Natural killer cell treated with Interleukin-12 subunit alpha and Interleukin-12 subunit beta and Interleukin-15 and Interleukin-18, amount 100 ng/mL, for 72 hours (primary cell): ENCODE data around the gene KIF1B. TPM values are rescaled to one million over a fixed set of nuclear protein-coding genes. Genes with fewer than 3 reads are reported as not detected.
A peak's percentile ranks its signal among the peaks of the same experiment; 100 is the strongest.
"Not testable (repeated sequence)": the region's sequence is repeated elsewhere in the genome, so short reads cannot be mapped to it uniquely, and the experiment has no call there.

Source experiments
- ATAC-seq, 2 donors: fragments of 150-1000 bp; cut with Tn5 transposase in 1 of 2; sonication (Bioruptor Pico), chemical (Tn5 transposase) in 1 of 2; 2 replicates each; pipeline ENCODE4 v1.10.0; 2021
- DNase-seq: peaks from one replicate; pipeline ENCODE4 v3.0.0; 2022; ENCODE audit warnings: low spot score
- H3K27ac Mint-ChIP-seq, 2 donors: 1 replicate in 1 of 2; 2 replicates in 1 of 2; pipeline ENCODE4 v1.8.0; 2022; ENCODE audit warnings: mixed read lengths in 2 of 2, mild to moderate bottlenecking in 1 of 2, moderate library complexity in 1 of 2
- H3K27me3 Mint-ChIP-seq, 2 donors: 1 replicate in 1 of 2; 2 replicates in 1 of 2; pipeline ENCODE4 v1.8.0; 2022; ENCODE audit warnings: mixed read lengths in 2 of 2
- H3K36me3 Mint-ChIP-seq: one replicate; pipeline ENCODE4 v1.8.0; 2022; ENCODE audit warnings: mixed read lengths
- H3K4me1 Mint-ChIP-seq, 2 donors: 1 replicate in 1 of 2; 2 replicates in 1 of 2; pipeline ENCODE4 v1.8.0; 2022; ENCODE audit warnings: low read depth in 2 of 2, mixed read lengths in 2 of 2, mild to moderate bottlenecking in 1 of 2
- H3K4me3 Mint-ChIP-seq: one replicate; pipeline ENCODE4 v1.8.0; 2022; ENCODE audit warnings: mixed read lengths
- H3K9me3 Mint-ChIP-seq: 2 replicates; pipeline ENCODE4 v1.8.0; 2022; ENCODE audit warnings: mixed read lengths
- total RNA-seq, 2 donors: library from RNA; stranded (reverse); gene quantifications; one replicate each; pipeline ENCODE4 v1.2.3, GENCODE V29; 2022

The KIF1B gene
- total RNA-seq, 2 donors from 2014 or later: 9.9 to 32.2 TPM

- no peaks in the 10 kb centered on the region for H3K9me3 Mint-ChIP-seq
- no peak overlapping the region for H3K27ac Mint-ChIP-seq
- H3K36me3 Mint-ChIP-seq: no peaks in the 10 kb centered on the region
- DNase-seq: no peak
- no peak for ATAC-seq
- no peaks in the 10 kb centered on the region for H3K27me3 Mint-ChIP-seq
- no peak overlapping the region for H3K4me3 Mint-ChIP-seq
- H3K4me1 Mint-ChIP-seq: no peaks in the 10 kb centered on the region
Measured at GRCh38 chr1:10185759-10186158, 24.6 kb upstream of the KIF1B start.

- DNase-seq (no peak), ATAC-seq (peak; percentile 54 to 56)
- Mint-ChIP-seq H3K4me3 (no peak overlapping the region), H3K27ac (no peak overlapping the region), H3K9me3 (no peaks in the 10 kb centered on the region), H3K36me3 (no peaks in the 10 kb centered on the region), H3K4me1 (no peaks in the 10 kb centered on the region), H3K27me3 (peaks cover 0 to 3% of the 10 kb centered on the region in 2 donors)
Measured at GRCh38 chr1:10186331-10187025, 23.9 kb upstream of the KIF1B start.

GRCh38 chr1:10187026-10187334 is 23.4 kb upstream of the KIF1B start:
- H3K4me1 Mint-ChIP-seq: no peaks in the 10 kb centered on the region

DNA sequence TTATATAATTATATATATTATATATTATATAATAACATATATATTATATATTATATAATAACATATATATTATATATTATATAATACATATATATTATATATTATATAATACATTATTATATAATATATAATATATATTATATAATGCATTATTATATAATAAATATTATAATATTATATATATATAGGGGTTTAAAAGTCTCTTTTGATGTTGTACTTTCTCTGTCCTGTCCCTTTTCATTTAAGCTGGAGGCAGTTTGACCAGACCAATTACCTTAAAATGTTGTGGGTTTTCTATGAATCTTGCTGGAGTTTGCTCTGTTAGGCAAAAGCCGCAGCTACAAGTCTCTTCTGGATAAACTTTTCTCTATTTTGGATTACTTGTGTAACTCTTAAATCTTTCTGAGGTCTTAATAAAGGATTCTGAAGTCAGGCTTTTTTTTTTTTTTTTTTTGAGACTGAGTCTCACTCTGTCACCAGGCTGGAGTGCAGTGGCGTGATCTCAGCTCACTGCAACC is 22.2 kb upstream of the KIF1B start:
- peaks cover 0 to 3% of the 10 kb centered on the region in 2 donors for H3K27me3 Mint-ChIP-seq
- DNase-seq: no peak
- H3K4me1 Mint-ChIP-seq: no peaks in the 10 kb centered on the region
- no peaks in the 10 kb centered on the region for H3K9me3 Mint-ChIP-seq
- H3K27ac Mint-ChIP-seq: no peak overlapping the region
- ATAC-seq: no peak
- H3K36me3 Mint-ChIP-seq: no peaks in the 10 kb centered on the region
- no peak overlapping the region for H3K4me3 Mint-ChIP-seq

More at GRCh38 chr1:10187026-10187334, 23.4 kb upstream of the KIF1B start:
- ATAC-seq (peak; percentile 12 to 32), DNase-seq (no peak)
- Mint-ChIP-seq H3K4me3 (no peak overlapping the region), H3K9me3 (no peaks in the 10 kb centered on the region), H3K27ac (no peak overlapping the region), H3K27me3 (peaks cover 0 to 3% of the 10 kb centered on the region in 2 donors), H3K36me3 (no peaks in the 10 kb centered on the region)

DNA sequence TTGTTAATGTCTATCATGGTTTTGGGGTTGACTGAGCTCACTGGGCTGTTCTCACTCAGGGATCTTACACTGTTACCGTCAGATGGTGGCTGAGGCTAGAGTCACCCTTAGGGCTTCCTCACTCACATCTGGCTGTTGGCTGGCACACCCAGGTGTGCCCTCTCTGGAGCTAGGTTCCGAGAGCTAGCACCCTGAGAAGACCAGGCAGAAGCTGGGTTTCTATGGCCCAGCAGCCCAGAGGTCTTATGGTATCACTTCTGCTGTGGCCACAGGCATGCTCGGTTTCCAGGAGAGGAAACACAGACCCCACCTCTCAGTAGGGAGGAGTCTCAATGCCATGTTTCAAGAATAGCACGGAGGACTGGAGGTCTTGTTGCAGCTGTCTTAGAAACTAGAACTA is 20.7 kb upstream of the KIF1B start:
- DNase-seq (no peak), ATAC-seq (peak; percentile 48 to 56)
- H3K4me1 Mint-ChIP-seq: peaks cover 0 to 2% of the 10 kb centered on the region in 2 donors
- H3K27me3 Mint-ChIP-seq: peaks cover 8 to 10% of the 10 kb centered on the region in 2 donors
- no peaks in the 10 kb centered on the region for H3K9me3 Mint-ChIP-seq
- no peak overlapping the region for H3K4me3 Mint-ChIP-seq
- H3K27ac Mint-ChIP-seq: no peak overlapping the region
- no peaks in the 10 kb centered on the region for H3K36me3 Mint-ChIP-seq

- ATAC-seq: no peak
- Mint-ChIP-seq H3K27ac (no peak overlapping the region), H3K9me3 (no peaks in the 10 kb centered on the region), H3K4me3 (no peak overlapping the region), H3K36me3 (no peaks in the 10 kb centered on the region), H3K27me3 (peaks cover 8 to 10% of the 10 kb centered on the region in 2 donors), H3K4me1 (peaks cover 0 to 2% of the 10 kb centered on the region in 2 donors)
- no peak for DNase-seq
Measured at GRCh38 chr1:10192263-10192662, 18.1 kb upstream of the KIF1B start.

GRCh38 chr1:10193288-10193687 is 17.1 kb upstream of the KIF1B start:
- Mint-ChIP-seq H3K36me3 (no peaks in the 10 kb centered on the region), H3K27me3 (peaks cover 8 to 11% of the 10 kb centered on the region in 2 donors), H3K27ac (no peak overlapping the region), H3K4me3 (no peak overlapping the region), H3K9me3 (no peaks in the 10 kb centered on the region), H3K4me1 (peaks cover 0 to 2% of the 10 kb centered on the region in 2 donors)
- DNase-seq (no peak), ATAC-seq (no peak)

GRCh38 chr1:10195570-10195969 is 14.8 kb upstream of the KIF1B start:
- H3K4me3 Mint-ChIP-seq: no peak overlapping the region
- no peaks in the 10 kb centered on the region for H3K36me3 Mint-ChIP-seq
- H3K27ac Mint-ChIP-seq: no peak overlapping the region
- DNase-seq (no peak), ATAC-seq (no peak)
- H3K27me3 Mint-ChIP-seq: peaks cover 8 to 15% of the 10 kb centered on the region in 2 donors
- H3K9me3 Mint-ChIP-seq: no peaks in the 10 kb centered on the region
- peaks cover 0 to 2% of the 10 kb centered on the region in 2 donors for H3K4me1 Mint-ChIP-seq

GRCh38 chr1:10196976-10197375 is 13.4 kb upstream of the KIF1B start:
- Mint-ChIP-seq H3K9me3 (no peaks in the 10 kb centered on the region), H3K4me1 (peaks cover 0 to 2% of the 10 kb centered on the region in 2 donors), H3K27ac (no peak overlapping the region), H3K36me3 (no peaks in the 10 kb centered on the region), H3K27me3 (peaks cover 8 to 12% of the 10 kb centered on the region in 2 donors), H3K4me3 (no peak overlapping the region)
- no peak for DNase-seq
- ATAC-seq: no peak

DNA sequence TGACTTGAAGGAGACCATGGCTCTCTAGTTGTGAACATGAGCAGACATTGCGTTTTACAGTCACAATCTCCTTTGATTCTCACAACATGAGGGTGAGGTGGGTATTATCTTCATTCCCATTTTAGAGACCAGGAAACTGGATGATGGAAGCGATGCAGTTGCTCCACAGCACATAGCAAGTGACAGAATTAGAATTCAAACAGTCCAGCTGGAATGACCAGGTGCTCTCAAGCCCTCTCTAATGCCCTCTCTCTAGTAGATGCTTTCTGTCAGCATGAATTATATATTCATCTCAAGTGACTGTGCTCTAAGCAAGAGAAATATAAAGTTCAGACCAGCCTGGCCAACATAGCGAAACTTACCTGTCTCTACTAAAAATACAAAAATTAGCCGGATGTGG is 9.8 kb upstream of the KIF1B start:
- Mint-ChIP-seq H3K36me3 (no peaks in the 10 kb centered on the region), H3K27me3 (peaks cover 0 to 5% of the 10 kb centered on the region in 2 donors), H3K9me3 (no peaks in the 10 kb centered on the region), H3K4me1 (no peaks in the 10 kb centered on the region), H3K27ac (no peak overlapping the region), H3K4me3 (no peak overlapping the region)
- ATAC-seq (no peak), DNase-seq (no peak)

DNA sequence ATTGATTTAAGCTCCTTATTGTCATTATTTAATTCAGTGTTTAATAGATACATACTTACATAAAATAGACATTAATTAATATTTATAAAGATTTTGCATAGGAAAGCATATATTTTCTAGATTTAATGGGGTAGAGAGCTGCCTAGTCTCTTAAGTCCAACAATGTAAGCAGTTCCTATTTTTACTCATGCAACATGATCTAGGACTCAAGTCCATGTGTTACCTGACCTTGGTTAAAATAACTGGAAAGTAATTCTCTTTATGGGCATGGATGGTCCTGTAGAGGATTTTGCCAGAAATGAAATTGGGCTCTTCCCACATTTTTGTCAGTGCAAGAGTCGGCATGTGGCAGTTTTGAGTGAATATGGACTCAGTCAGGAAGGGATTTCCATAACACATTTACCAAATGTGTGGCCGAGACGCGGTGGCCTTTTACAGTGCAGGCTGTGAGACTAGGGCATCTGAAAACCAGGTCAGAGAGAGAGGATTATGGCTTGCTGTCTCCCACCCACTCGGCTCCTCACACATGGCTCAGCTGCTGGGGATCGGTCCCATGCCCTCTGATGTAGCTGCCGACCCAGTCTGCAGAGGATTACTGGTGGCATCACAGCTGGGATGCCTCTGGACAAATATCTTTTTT is 6.2 kb upstream of the KIF1B start:
- no peaks in the 10 kb centered on the region for H3K36me3 Mint-ChIP-seq

DNA sequence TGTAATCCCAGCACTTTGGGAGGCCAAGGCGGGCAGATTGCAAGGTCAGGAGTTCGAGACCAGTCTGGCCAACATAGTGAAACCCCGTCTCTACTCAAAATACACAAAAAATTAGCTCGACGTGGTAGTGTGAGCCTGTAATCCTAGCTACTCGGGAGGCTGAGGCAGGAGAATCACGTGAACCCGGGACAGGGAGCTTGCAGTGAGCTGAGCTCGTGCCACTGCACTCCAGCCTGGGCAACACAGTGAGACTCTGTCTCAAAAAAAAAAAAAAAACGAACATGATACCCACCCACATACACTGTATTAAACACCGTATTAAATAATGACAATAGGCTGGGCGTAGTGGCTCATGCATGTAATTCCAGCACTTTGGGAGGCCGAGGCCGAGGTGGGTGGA is 5.2 kb upstream of the KIF1B start:
- not testable (repeated sequence) for DNase-seq, H3K27ac Mint-ChIP-seq

More for the DNA sequence above, 6.2 kb upstream of the KIF1B start:
- Mint-ChIP-seq H3K9me3 (no peaks in the 10 kb centered on the region), H3K27me3 (peaks cover 0 to under 1% of the 10 kb centered on the region in 2 donors), H3K4me3 (no peak overlapping the region), H3K27ac (no peak overlapping the region), H3K4me1 (peaks cover 0 to 5% of the 10 kb centered on the region in 2 donors)
- ATAC-seq: no peak
- DNase-seq: no peak

DNA sequence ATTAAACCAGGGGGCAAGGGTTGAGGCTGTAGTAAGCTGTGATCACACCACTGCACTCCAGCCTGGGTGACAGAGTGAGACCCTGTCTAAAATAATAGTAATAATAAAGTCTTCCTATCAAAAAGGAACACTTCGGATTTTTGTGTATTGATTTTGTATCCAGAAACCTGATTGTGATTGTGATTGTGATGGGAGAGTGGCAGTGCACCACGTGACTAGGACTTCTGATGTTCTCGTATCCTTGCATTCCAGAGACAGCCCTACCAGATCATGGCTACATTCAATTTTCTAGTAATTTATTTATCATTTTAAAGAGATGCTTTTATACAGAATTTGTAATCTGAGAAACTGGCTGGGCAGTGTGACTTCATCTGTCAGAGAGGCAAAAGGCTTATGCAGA is 2.6 kb upstream of the KIF1B start:
- Mint-ChIP-seq H3K9me3 (no peaks in the 10 kb centered on the region), H3K4me3 (no peak overlapping the region), H3K27ac (no peak overlapping the region), H3K4me1 (peaks cover 17 to 30% of the 10 kb centered on the region in 2 donors), H3K27me3 (no peaks in the 10 kb centered on the region), H3K36me3 (no peaks in the 10 kb centered on the region)
- DNase-seq: no peak
- no peak for ATAC-seq

More for the DNA sequence above, 5.2 kb upstream of the KIF1B start:
- not testable (repeated sequence) for H3K9me3 Mint-ChIP-seq, H3K27me3 Mint-ChIP-seq, H3K4me3 Mint-ChIP-seq, H3K36me3 Mint-ChIP-seq, ATAC-seq
- peaks cover 5 to 15% of the 10 kb centered on the region in 2 donors for H3K4me1 Mint-ChIP-seq

DNA sequence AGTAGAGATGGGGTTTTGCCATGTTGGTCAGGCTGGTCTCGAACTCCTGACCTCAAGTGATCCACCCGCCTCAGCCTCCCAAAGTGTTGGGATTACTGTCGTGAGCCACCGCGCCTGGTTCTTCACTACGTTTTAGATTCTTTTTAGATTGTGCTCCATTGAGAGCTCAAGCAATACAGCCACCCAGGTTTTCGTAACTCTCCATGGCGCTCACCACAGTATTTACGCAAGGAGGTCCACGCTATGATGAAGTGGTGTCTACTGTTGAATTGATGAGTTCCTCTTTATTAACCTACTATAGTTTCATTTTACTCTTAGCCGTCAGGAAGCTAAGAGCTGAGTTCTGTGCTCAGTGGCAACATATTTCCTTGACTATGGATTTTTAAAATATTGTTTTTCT is 1.8 kb upstream of the KIF1B start:
- no peaks in the 10 kb centered on the region for H3K36me3 Mint-ChIP-seq
- DNase-seq (no peak), ATAC-seq (no peak)
- H3K27me3 Mint-ChIP-seq: no peaks in the 10 kb centered on the region
- peak overlapping the region in 1 of 2 donors; percentile 86 for H3K27ac Mint-ChIP-seq
- H3K4me3 Mint-ChIP-seq: peak overlapping the region; percentile 48
- H3K4me1 Mint-ChIP-seq: peaks cover 20 to 34% of the 10 kb centered on the region in 2 donors
- H3K9me3 Mint-ChIP-seq: no peaks in the 10 kb centered on the region
